NCI-H1105 (cell line): ENCODE data around the gene CHRNE.
"Not testable (repeated sequence)": the region's sequence is repeated elsewhere in the genome, so short reads cannot be mapped to it uniquely, and the experiment has no call there.

Experiments
- DNase-seq: peaks from one replicate; lab custom pipeline; 2025; lab: John Stamatoyannopoulos, UW

CHRNE gene

GRCh38 chr17:4887581-4887980 lies 15.3 kb downstream of the CHRNE start:
- DNase-seq = no peak

GRCh38 chr17:4886830-4887229 lies 16.1 kb downstream of the CHRNE start:
- no peak for DNase-seq

GRCh38 chr17:4884489-4884888 lies 18.4 kb downstream of the CHRNE start:
- DNase-seq = no peak

- peak; percentile 76 for DNase-seq
Observed at GRCh38 chr17:4881761-4882555, 20.9 kb downstream of the CHRNE start.

DNA sequence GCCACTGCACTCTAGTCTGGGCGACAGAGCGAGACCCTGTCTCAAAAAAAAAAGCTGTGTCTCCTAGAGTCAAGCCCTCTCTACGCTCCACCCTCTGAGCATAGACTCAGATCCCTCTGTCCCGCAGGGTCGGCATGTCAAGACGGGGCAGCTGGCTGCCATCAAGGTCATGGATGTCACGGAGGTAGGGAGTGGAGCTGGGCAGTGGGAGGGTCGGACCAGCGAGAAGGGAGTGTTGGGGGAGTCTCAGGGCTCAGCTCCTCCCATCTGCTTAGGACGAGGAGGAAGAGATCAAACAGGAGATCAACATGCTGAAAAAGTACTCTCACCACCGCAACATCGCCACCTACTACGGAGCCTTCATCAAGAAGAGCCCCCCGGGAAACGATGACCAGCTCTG lies 22.0 kb downstream of the CHRNE start:
- DNase-seq = no peak

- no peak for DNase-seq
Observed at GRCh38 chr17:4879601-4880000, 23.3 kb downstream of the CHRNE start.

GRCh38 chr17:4877089-4877488 lies 25.8 kb downstream of the CHRNE start:
- no peak for DNase-seq

GRCh38 chr17:4872786-4873185 lies 30.1 kb downstream of the CHRNE start:
- no peak for DNase-seq

DNA sequence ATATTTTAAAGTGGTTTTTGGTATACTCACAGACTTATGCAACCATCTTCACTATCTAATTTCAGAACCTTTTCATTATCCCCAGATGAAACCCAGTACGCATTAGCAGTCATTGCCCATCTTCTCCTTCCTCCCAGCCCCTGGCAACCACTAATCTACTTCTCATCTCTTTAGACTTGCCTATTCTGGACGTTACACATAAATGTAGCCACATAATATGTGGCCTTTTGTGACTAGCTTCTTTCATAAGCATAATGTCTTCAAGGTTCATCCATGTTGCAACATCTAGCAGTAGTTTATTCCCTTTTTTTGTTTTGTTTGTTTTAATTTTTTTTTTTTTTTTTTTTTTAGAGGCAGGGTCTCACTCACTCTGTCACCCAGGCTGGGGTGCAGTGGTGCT lies 32.0 kb downstream of the CHRNE start:
- no peak for DNase-seq

DNA sequence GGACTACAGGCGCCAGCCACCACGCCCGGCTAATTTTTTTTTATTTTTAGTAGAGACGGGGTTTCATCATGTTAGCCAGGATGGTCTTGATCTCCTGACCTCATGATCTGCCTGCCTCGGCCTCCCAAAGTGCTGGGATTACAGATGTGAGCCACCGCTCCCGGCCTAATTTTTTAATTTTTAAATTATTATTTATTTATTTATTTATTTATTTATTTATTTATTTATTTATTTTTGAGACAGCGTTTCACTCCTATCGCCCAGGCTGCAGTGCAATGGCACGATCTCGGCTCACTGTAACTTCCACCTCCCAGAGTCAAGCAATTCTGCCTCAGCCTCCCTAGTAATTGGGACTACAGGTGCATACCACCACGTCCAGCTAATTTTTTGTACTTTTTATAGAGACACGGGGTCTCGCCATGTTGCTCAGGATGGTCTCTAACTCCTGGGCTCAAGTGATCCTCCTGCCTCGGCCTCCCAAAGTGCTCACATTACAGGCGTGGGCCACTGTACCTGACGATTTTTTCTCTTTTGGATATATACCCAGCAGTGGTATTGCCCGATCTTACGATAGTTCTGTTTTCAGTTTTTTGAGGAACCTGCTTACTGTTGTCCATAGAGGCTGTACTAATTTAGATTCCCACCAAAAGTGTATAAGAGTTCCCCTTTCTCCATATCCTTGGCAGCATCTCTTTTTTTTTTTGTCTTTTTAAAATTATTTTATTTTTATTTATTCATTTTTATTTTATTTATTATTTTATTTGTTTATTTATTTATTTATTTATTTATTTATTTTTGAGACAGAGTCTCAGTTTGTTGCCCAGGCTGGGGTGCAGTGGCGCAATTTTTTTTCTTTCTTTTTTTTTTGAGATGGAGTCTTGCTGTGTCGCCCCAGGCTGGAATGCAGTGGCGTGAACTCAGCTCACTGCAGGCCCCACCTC lies 33.6 kb downstream of the CHRNE start:
- DNase-seq = not testable (repeated sequence)

DNA sequence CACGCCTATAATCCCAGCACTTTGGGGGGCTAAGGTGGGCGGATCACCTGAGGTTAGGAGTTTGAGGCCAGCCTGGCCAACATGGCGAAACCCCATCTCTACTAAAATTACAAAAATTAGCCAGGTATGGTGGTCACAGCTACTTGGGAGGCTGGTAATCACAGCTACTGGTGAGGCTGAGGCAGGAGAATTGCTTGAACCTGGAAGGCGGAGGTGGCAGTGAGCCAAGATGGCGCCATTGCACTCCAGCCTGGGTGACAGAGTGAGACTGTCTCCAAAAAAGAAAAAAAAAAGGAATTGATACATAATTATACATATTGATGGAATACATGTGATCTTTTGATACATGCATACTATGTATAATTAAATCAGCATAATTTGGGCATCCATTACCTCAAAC lies 35.4 kb downstream of the CHRNE start:
- DNase-seq = not testable (repeated sequence)

- no peak for DNase-seq
Observed at GRCh38 chr17:4863321-4863720, 39.6 kb downstream of the CHRNE start.

GRCh38 chr17:4862720-4863119 lies 40.2 kb downstream of the CHRNE start:
- DNase-seq = no peak

DNA sequence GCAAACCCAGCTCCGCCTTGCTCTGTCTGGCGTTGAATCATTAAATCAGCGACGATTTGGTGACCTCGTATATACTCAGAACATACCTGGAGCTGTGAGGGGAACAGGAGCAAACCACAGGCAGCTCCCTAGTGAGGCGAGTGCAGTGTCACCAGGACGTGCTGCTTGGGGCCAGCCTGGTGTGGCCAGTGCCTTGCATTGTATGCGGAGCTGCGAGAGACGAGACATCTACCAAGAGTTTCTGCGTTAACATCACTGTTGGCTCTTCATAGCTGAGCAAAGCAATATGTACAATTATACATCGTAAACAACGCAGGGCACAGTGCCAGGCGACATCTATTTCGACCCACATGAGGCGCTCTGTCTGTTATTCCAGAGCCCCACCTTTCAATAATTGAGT lies 41.8 kb downstream of the CHRNE start:
- DNase-seq = no peak

DNA sequence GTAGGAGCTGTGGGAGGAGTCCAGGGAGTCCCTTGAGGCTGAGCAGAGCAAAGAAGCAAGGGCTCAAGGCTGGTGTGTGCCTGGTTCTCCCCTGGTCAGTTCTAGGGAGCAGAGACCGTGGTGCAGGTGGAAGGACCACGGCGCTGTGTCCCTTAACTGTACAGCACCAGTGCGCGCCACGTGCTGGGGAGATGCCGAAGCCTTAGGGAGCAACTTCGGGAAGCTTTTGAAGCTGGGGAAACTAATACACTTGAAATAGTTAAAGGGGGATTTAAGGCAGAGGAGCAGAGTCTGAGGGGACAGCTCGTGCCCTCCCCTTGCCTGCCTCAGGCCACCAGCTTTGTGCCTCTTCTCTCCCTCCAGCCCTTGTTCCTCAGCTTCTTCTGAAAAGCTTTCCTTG lies 42.2 kb downstream of the CHRNE start:
- DNase-seq = no peak

GRCh38 chr17:4859816-4860625 lies 42.9 kb downstream of the CHRNE start:
- DNase-seq = no peak

GRCh38 chr17:4858882-4859260 lies 44.0 kb downstream of the CHRNE start:
- DNase-seq = no peak

GRCh38 chr17:4858068-4858881 lies 44.6 kb downstream of the CHRNE start:
- no peak for DNase-seq

DNA sequence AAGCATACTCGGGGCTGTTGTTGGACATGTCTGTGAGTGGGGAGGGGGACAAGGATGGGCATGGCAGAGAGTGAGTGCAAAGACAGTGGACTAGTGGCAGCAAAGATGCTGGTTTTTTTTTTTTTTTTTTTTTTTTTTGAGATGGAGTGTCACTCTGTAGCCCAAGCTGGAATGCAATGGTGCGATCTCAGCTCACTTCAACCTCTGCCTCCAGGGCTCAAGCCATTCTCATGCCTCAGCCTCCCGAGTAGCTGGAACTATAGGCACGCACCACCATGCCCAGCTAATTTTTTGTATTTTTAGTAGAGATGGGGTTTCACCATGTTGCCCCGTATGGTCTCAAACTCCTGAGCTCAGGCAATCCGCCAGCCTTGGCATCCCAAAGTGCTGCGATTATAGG lies 45.6 kb downstream of the CHRNE start:
- DNase-seq = not testable (repeated sequence)

DNA sequence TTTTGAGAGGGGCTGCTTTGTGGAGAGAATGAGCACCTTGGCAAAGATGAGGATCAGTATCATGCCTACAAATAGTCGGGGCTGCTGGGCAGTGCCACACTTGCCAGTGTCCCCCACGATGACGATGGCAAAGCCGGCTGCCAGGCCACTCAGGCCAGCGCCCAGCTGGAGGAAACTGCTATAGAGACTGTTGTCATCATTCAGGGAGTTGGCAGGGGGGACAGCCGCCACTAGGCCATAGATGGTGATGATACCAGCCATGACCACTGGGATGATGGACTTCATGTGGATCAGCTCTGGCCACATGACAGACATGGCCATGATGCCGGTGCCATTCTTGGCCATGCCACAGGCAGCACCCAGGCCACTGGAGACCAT lies 46.0 kb downstream of the CHRNE start:
- DNase-seq = no peak

- DNase-seq = no peak
Observed at GRCh38 chr17:4856271-4856936, 46.5 kb downstream of the CHRNE start.
